OCI-LY7 (cell line): Measurements from ENCODE around the gene FRAS1. TPM values are rescaled to one million over a fixed set of nuclear protein-coding genes. Genes with fewer than 3 reads are reported as not detected.

ENCODE experiments used
- BruUV-seq: library from RNA; stranded (reverse); fragments of 400-500 nt; replicated peaks from 2 replicates; lab custom pipeline; 2021; lab: Mats Ljungman, UMichigan
- CTCF ChIA-PET: fragments of 300-600 bp; sonication (Branson Sonifier 250); formaldehyde crosslinking; loops from one replicate; lab custom pipeline; 2022; ENCODE audit warnings: antibody characterized with exemption; ENCODE audit not compliant: unreplicated experiment; lab: Charles Lee
- POLR2A ChIA-PET: fragments of 300-600 bp; sonication (Branson Sonifier 250); formaldehyde crosslinking; loops from one replicate; lab custom pipeline; 2022; ENCODE audit warnings: antibody characterized with exemption; lab: Charles Lee
- DNase-seq: peaks from one replicate; pipeline ENCODE4 v3.0.0-alpha.2; 2015; ENCODE audit warnings: low spot score
- H2AFZ ChIP-seq: fragments of 200-600 bp; sonication (generic), shearing (Covaris generic); 2 replicates; pipeline ENCODE4 v1.6.1; 2014; ENCODE audit warnings: mild to moderate bottlenecking, antibody characterized with exemption, low read length, moderate library complexity
- H3K27ac ChIP-seq: fragments of 200-600 bp; sonication (generic); 2 replicates; pipeline ENCODE4 v1.5.1; 2014; ENCODE audit warnings: mixed run types, low read depth, mild to moderate bottlenecking, moderate library complexity, low read length, inconsistent platforms; ENCODE audit not compliant: poor library complexity, severe bottlenecking
- H3K36me3 ChIP-seq: fragments of 200-600 bp; sonication (generic); 2 replicates; pipeline ENCODE4 v1.6.1; 2014; ENCODE audit warnings: mild to moderate bottlenecking, antibody characterized with exemption, low read length, moderate library complexity, mixed read lengths; ENCODE audit not compliant: insufficient read depth
- H3K4me1 ChIP-seq: fragments of 200-600 bp; sonication (generic); 2 replicates; pipeline ENCODE4 v1.5.1; 2014; ENCODE audit warnings: mild to moderate bottlenecking, low read length; ENCODE audit not compliant: insufficient read depth, poor library complexity, severe bottlenecking
- H3K4me2 ChIP-seq: fragments of 200-600 bp; sonication (generic); 2 replicates; pipeline ENCODE4 v1.6.1; 2014; ENCODE audit warnings: mild to moderate bottlenecking, low read length
- H3K4me3 ChIP-seq: fragments of 200-600 bp; sonication (generic); 2 replicates; pipeline ENCODE4 v1.5.1; 2014; ENCODE audit warnings: mild to moderate bottlenecking, low read depth, low read length; ENCODE audit not compliant: poor library complexity, severe bottlenecking
- H3K79me2 ChIP-seq: fragments of 200-600 bp; sonication (generic); 2 replicates; pipeline ENCODE4 v1.6.1; 2016; ENCODE audit warnings: low read depth, mild to moderate bottlenecking, low read length, moderate library complexity, mixed read lengths; ENCODE audit not compliant: insufficient read depth
- H3K9me2 ChIP-seq: fragments of 200-600 bp; sonication (generic); 2 replicates; pipeline ENCODE4 v1.6.1; 2016; ENCODE audit warnings: mild to moderate bottlenecking, low read length, mixed read lengths; ENCODE audit not compliant: insufficient read depth
- H3K9me3 ChIP-seq: fragments of 200-600 bp; sonication (generic); 2 replicates; pipeline ENCODE4 v1.6.1; 2014; ENCODE audit warnings: mild to moderate bottlenecking, mixed run types, low read length, mixed read lengths
- H4K20me1 ChIP-seq: fragments of 200-600 bp; sonication (generic); 2 replicates; pipeline ENCODE4 v1.6.1; 2014; ENCODE audit warnings: mild to moderate bottlenecking, antibody characterized with exemption, low read length, moderate library complexity, mixed read lengths; ENCODE audit not compliant: insufficient read depth
- EZH2phosphoT487 ChIP-seq: fragments of 200-600 bp; sonication (generic); IDR thresholded peaks from 2 replicates; pipeline ENCODE4 v1.6.1; 2018; ENCODE audit warnings: low read depth, borderline replicate concordance, mild to moderate bottlenecking, mixed run types, antibody characterized with exemption, low read length, moderate library complexity, mixed read lengths
- intact Hi-C: fragments of 100-400 bp; cut with micrococcal nuclease; formaldehyde crosslinking; loops from one replicate; pipeline ENCODE4 v1.10.0; 2022; ENCODE audit not compliant: unreplicated experiment
- total RNA-seq, 2 experiments: library from RNA; depleted of rRNA in 1 of 2; stranded (reverse); fragments of >200 nt in 1 of 2; shearing (Covaris generic) in 1 of 2; gene quantifications; 2 replicates each; pipeline ENCODE4 v1.2.3, GENCODE V29; 2014 to 2022
- TF ChIP-seq, protein P1 (sequence below): fragments of 200-600 bp; sonication (generic); conservative IDR thresholded peaks from 2 replicates; pipeline ENCODE4 v1.5.1; 2014; ENCODE audit warnings: mild to moderate bottlenecking, antibody characterized with exemption, low read length, moderate library complexity, mixed read lengths

Gene FRAS1
- total RNA-seq, 2 experiments from 2014 or later: 0.19 to 0.30 TPM

- no peaks in the 10 kb centered on the region for H3K79me2 ChIP-seq
- no peaks in the 10 kb centered on the region for H3K9me3 ChIP-seq
- no peak overlapping the region for H2AFZ ChIP-seq
- intact Hi-C loops: no loop called here
- no peak overlapping the region for H3K27ac ChIP-seq
- no peak for TF ChIP-seq EZH2phosphoT487
- TF ChIP-seq, protein P1, sequence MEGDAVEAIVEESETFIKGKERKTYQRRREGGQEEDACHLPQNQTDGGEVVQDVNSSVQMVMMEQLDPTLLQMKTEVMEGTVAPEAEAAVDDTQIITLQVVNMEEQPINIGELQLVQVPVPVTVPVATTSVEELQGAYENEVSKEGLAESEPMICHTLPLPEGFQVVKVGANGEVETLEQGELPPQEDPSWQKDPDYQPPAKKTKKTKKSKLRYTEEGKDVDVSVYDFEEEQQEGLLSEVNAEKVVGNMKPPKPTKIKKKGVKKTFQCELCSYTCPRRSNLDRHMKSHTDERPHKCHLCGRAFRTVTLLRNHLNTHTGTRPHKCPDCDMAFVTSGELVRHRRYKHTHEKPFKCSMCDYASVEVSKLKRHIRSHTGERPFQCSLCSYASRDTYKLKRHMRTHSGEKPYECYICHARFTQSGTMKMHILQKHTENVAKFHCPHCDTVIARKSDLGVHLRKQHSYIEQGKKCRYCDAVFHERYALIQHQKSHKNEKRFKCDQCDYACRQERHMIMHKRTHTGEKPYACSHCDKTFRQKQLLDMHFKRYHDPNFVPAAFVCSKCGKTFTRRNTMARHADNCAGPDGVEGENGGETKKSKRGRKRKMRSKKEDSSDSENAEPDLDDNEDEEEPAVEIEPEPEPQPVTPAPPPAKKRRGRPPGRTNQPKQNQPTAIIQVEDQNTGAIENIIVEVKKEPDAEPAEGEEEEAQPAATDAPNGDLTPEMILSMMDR: no peak
- no peaks in the 10 kb centered on the region for H3K36me3 ChIP-seq
- no peak overlapping the region for H3K4me2 ChIP-seq
- H3K9me2 ChIP-seq: no peaks in the 10 kb centered on the region
- H3K4me3 ChIP-seq: no peak overlapping the region
- BruUV-seq: no TSS peak
- ChIA-PET CTCF (no interaction called here), POLR2A (interaction anchor here (1.1 kb wide), 1 partner anchor 10 kb away, joined by 3 read pairs; no protein-coding TSS in a partner anchor)
- no peaks in the 10 kb centered on the region for H3K4me1 ChIP-seq
- no peak for DNase-seq
- H4K20me1 ChIP-seq: no peaks in the 10 kb centered on the region
Observed at GRCh38 chr4:78138252-78138651, 81.1 kb downstream of the FRAS1 start.

- DNase-seq: no peak
- H3K4me1 ChIP-seq: no peaks in the 10 kb centered on the region
- no peaks in the 10 kb centered on the region for H3K9me2 ChIP-seq
- no peaks in the 10 kb centered on the region for H4K20me1 ChIP-seq
- no peaks in the 10 kb centered on the region for H3K9me3 ChIP-seq
- no peak overlapping the region for H3K27ac ChIP-seq
- TF ChIP-seq EZH2phosphoT487: no peak
- TF ChIP-seq, protein P1: no peak
- no TSS peak for BruUV-seq
- ChIA-PET POLR2A (interaction anchor here (0.7 kb wide), 4 partner anchors 87 to 1315 kb away, joined by 3 to 5 read pairs (median 4); no protein-coding TSS in a partner anchor), CTCF (no interaction called here)
- H2AFZ ChIP-seq: no peak overlapping the region
- H3K79me2 ChIP-seq: no peaks in the 10 kb centered on the region
- intact Hi-C loops: no loop called here
- H3K4me3 ChIP-seq: no peak overlapping the region
- H3K4me2 ChIP-seq: no peak overlapping the region
- no peaks in the 10 kb centered on the region for H3K36me3 ChIP-seq
Observed at GRCh38 chr4:78143634-78144033, 86.5 kb downstream of the FRAS1 start.

DNA sequence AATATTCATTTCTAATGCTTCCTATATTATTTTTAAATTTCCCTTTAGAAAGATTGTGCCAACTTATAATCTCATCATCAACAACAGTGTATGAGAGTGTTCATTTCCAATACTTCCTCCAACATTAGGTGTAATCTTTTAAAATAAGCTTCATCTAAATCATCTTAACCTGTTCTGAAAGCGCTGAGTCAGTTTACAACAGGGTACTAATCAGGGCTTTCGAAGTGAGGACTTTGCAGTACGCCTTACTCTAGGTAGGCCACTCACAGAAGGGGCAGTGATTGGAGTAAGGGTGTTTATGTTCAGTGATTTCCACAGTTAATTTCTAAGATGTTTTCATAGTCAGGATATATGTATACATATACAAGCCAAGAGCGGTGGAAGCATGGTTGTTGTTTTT is 87.9 kb downstream of the FRAS1 start:
- H3K4me3 ChIP-seq: no peak overlapping the region
- CTCF ChIA-PET: no interaction called here
- H3K79me2 ChIP-seq: no peaks in the 10 kb centered on the region
- no peak overlapping the region for H3K4me2 ChIP-seq
- H3K9me2 ChIP-seq: no peaks in the 10 kb centered on the region
- H4K20me1 ChIP-seq: no peaks in the 10 kb centered on the region
- TF ChIP-seq, protein P1: no peak
- no peak for TF ChIP-seq EZH2phosphoT487
- no peak overlapping the region for H3K27ac ChIP-seq
- H3K9me3 ChIP-seq: no peaks in the 10 kb centered on the region
- no peaks in the 10 kb centered on the region for H3K4me1 ChIP-seq
- intact Hi-C loops: no loop called here
- no TSS peak for BruUV-seq
- no peak for DNase-seq
- no peaks in the 10 kb centered on the region for H3K36me3 ChIP-seq
- no peak overlapping the region for H2AFZ ChIP-seq
- POLR2A ChIA-PET: interaction anchor here (0.6 kb wide), 1 partner anchor 494 kb away, joined by 4 read pairs; no protein-coding TSS in a partner anchor
